HG03103 (cell line): ENCODE measurements around the gene ARHGAP27.

Experiments used
- ATAC-seq: cut with Tn5 transposase; IDR thresholded peaks from one replicate; pipeline ENCODE4 v1.9.1; 2021; ENCODE audit warnings: low read depth; ENCODE audit not compliant: unreplicated experiment

The ARHGAP27 gene

DNA sequence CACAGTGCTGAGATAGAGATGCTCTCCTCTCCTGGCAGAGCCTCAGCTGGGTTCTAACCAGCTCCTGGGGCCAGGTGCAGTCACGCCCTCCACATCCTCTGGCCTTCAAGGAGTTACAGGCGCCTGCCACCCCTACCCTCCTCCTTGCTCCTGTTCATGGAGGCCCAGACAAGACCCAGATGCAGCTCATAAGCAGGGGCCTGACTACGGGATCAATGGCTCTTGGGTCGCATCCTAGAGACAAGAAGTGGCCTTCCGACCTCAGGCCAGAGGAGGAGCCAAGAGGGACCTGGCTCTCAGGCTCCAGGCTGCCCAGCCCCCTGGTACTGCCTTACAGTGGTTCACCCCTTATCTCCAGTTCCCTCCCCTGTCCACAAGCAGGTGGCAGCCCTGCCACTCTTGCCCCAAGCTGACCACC, 23.0 kb downstream of the ARHGAP27 start:
- no peak for ATAC-seq

DNA sequence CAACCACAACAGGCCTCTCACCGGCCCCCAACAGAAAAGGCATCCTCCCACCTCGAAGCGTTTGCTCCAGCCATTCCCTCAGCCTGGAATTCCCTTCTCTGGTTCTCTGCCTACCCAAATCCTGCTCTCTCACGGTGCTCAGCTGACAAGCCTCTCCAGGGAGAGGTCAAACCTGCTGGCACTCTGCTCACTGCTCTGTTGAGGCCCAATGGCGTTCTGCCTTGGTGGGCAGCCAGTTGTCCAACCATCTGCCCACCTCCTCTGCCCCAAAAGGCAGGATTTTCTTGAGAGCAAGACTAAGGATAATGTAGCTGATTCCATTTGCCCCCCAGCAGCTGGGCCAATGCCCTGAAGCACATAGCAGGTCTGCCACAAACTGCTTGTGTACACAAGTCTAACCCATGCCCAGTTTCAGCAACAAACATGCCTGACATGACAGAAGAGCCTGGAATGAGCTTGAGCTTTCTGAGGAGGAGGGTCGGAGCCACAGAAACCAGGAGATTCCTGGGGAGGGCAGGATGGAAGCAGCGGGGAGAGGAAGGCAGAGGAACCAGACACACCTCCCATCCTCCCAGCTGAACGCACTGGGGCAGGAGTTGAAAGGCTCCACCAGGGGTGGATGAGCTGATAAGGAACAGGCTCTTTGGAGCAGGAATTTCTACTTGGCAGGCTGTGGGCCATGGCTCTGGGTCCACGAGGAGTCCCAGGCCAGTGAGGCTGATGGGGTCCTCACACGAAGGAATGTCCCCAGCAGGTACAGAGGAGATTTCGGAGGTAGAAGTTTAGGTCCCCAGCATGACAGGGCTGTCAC, 23.9 kb downstream of the ARHGAP27 start:
- ATAC-seq, result no peak

DNA sequence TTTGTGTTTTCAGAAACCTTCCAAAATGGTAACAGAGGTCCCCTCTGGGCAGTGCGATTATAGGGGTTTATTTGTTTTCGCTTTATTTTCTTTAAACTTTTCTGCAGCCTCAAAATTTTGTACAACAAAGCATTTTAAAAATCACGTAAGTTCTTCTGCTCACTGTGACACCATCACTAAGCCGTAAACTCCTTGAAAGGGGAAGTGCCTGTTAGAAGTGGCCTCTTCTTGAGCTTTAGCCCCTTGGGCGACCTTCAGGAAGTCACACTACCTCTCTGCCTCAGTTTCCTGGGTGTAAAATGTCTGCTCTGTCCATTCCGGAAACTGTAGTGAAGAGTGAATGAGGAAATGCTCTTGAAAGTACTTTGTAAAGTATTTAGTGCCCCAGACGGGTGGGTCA, 26.6 kb downstream of the ARHGAP27 start:
- no peak for ATAC-seq

DNA sequence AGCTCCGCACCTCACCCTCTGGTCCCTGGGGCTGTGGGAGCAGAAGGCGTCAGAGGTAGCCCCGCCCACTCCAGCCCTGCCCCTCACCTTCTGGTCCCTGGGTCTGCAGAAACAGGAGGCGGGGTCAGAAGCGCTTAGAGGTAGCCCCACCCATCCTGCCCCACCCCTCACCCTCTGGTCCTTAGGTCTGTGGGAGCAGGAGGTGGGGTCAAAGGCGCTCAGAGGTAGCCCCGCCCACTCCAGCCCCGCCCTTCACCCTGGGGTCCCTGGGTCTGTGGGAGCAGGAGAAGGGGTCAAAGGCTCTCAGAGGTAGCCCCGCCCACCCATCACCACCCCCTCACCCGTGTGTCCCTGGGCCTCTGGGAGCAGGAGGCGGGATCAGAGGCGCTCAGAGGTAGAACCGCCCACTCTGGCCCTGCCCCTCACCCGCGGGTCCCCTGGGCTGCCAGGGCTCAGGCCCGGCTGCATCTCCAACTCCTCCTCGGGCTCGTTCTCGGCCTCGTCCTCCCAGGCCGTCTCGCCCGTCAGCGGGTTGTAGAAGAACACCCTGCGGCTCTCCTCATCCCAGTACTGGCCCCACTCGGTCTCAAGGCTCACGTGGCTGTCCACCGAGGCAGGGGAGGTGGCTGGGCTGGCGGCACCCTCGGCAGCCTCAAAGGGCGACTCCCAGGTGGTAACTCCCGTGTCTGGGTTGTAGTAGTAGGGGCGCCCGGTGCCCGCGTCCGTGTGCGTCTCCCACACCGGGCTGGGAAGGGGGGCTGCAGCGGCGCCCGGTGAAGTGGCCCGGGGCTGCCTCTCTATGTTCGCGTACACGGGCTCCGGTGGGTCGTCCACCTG, 27.2 kb downstream of the ARHGAP27 start:
- ATAC-seq, result no peak

DNA sequence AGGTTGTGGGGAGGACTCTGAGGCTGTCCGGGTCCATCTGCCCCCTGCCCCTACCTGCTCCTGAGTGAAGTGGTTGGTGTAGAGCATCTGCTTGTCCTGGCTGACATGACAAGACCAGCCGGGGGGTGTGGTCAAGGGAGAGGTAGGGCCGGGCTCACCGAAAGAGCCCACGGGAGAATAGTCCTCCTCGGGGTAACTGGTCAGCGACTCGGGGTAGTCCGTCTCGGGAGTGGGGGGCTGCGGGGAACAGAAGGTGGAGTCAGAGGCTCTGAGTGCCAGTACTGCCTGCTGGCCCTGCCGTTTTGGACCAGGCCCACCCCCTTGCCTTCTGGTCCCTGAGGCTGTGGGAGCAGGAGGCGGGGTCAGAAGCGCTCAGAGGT, 27.8 kb downstream of the ARHGAP27 start:
- ATAC-seq, result no peak

DNA sequence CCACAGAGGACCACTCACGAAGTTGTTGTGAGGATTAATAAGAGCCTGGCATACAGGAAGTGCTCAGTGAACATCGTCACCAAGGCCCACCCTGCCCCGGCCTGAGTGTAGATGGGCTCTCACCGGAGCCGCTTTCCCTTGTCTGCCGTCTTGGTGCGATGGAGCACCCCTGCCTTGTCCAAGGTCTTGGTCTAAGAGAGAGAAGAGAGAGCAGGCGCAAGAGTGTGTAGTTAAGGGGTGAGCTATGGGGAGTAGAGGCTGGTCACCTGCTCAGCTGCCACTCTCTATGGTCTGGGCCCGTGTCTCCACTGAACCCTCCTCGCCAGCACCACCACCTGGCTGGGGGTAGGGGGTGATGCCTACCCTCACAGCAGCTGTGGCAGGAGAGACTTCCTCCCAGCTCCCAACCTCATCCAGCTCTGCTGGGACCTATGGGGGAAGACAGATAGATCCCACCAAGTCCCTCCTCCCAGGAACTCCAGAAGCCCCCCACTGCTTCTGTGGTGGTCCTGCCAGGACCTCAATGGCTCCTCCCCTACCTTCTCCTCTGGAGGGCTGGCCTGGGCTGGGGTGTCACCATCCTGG, 28.7 kb downstream of the ARHGAP27 start:
- ATAC-seq, result no peak

DNA sequence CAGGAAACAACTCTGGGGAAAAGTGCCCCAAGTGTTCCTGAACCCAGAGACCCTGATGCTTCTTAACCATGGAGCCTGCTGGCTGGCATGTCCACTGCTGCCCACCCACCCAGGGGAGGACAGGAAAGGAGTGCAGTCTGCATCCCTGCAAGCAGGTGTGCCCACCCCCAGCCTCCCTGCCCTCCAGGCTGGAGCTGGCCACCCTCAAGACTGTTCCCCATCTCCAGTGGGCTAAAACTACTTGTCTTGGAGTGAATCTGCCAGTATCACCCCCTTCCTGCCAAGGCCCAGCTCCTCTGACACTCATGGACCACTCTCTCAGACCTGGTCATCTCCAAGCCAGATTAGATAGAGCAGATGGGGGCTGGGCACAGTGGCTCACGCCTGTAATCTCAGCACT, 29.8 kb downstream of the ARHGAP27 start:
- ATAC-seq, result no peak

DNA sequence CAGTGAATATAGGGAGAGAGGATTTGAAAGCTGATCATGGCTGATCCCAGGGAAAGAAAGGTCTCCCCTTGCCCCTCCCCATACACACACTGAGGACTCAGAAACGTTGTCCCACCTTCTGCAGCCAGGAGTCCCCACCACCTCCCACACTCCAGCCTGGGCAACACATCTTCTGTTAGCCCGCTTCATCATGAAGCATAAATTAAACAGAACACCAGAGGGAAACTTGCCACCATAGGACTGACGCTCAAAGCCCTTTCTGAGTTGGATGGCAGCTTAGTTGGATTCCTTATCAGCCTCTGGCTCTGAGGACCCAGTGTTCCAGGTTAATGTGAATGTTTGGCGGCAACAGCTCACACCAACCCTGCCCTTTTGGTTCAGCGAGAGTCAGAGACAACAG, 33.9 kb downstream of the ARHGAP27 start:
- ATAC-seq, result no peak

DNA sequence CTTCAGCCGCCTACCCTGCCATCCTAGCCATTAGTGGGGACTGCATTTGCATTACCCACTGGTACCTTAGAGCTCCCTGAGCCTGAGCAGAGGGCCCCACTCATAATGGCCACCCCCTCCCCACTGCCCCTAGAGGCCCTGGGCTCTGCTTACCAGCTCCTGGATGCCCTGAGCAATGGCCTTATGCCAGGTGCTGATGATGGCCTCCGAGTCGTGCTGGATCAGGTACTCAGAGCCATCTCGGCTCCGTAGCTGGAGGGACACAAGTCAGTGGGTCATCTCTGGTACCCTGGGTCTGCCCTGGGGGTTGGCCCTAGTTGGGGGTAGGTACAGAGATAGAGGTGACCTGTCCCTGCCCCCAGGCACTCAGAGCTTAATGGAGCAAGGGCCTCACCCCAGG, 34.9 kb downstream of the ARHGAP27 start:
- no peak for ATAC-seq

DNA sequence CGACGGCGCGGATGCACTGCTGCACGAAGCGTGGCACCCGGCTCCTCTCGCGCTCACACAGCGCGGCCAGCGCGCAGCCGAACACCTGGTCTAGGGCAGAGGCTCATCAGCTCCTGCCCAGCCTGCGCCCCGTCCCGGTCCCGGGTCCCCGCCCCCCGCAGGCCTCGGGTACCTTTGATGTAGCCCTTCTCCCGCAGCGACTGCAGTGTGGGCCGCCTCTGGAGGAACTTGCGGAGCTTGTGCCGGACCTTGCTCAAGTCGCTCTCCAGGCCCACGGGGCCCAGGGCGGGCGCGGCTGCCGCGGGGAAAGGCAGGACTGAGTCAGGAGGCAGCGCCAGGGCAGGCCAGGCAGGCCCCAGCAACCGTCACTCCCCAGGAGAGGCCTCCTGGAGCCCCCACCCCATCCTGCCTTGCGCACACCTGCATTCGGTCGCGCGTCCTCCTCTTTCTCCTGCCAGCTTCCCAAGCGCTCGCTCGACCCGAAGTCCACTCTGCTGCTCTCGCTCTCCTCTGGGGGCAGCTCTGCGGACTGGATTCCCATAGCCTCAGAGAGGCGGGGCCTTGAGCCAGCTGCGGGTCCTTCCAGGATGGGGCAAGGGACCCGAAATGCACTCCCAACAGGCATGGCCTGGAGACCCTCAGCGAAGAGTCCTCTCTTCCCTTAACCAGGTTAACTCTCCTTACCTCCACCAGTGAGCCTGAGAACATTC, 36.0 kb downstream of the ARHGAP27 start:
- no peak for ATAC-seq

DNA sequence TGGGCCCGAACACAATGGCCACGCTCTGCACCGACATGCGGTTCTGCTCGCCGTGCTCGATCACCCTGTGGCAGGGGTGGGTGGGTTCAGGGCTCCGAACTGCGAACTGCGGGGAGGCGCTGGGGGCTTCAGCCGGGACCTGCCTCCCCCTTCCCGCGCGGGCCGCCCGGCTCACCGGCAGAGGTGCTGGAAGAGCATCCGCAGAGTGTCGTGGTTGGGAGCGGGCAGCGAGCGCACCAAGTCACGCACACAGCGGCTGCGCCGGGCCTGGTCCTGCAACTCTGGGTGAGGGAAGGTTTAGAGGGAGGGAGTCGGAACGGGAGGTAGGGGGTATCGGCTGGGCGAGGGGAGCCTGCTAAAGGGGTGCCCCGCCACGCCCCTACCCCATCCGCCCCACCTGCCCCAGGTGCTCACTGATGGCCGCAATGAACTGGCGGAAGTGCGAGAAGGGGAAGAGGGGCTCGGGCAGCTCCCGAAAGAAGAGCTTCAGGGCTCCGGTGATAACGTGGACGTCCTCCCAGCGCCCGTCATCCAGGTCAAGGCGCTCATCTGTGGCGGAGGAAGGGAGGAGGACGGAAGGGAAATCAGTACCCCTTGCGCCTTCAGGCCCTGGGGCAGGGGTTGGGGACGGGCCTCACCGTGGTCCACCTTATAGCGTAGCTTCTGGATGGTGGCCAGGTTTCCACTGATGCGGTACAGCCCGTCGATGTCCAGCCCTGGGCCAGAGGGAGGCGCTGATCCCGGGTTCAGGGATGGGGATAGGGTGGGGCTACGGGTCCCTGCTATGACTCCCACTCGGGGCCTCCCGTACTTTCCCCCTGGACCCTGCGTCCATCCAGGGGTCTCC, 36.9 kb downstream of the ARHGAP27 start:
- ATAC-seq, result no peak

DNA sequence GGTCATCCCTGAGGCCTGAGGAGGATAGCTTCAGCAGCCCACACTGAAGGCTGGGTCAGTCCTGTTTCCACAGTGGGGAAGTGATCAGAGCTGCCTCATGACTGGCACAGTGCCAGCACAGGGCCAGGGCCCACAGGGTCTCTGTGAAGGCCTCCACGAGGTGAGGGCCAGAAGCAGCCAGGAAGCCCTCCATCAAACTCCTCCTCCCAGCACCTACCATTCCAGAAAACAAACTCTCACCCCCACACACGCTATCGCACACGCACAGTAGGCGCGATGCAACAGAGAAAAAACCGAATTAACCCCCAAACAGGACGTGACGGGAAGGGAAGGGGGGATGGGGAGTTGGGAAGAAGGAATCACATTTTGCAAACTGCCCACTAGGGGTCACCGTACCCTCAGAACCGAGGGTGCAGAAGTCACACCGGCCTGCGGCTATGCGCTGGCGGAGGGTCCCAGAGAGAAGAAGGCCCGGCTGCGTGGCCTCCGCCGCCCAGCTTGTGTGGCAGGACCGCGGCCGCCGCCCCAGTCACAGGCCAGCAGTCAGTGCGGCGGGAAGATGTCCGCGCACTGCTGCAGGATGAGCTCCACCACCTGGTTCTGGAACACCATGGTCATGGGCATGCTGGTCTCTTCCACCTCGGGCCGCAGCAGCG, 37.6 kb downstream of the ARHGAP27 start:
- no peak for ATAC-seq

DNA sequence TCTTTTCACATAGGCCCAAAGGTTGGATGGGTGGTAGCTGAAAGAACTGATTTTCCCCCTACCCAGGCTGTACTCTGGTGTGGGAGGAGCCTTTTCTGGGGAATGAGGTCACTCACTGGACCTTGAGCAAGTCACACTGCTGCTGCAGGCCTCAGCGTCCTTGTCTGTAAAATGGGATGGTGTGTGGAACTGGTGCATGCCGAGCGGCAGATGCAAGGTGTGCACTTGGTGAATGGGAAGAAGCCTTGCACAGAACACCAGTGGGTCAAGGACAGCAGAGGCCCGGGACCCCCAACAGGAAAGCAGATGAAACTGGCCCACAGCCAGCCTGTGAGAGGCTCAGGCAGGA, 38.1 kb downstream of the ARHGAP27 start:
- no peak for ATAC-seq

DNA sequence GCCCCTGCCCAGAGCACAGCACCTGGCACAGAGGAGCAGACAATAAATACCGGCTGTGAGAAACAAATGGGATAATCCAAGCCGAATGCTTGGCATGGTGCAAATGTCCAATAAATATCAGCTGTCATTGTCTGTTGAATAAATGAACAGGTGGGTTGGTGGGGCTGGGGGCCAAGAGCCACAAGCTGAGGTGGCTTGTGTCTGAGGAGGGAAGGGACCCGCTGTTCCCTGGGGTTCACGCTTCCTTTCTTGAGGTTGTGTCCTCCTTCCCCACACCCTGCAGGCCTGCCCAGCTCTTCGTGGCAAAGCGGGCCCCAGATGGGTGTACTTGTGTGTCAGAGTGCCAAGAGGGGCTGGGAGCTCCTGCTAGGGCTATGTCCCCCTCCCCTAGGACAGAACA, 38.6 kb downstream of the ARHGAP27 start:
- no peak for ATAC-seq

DNA sequence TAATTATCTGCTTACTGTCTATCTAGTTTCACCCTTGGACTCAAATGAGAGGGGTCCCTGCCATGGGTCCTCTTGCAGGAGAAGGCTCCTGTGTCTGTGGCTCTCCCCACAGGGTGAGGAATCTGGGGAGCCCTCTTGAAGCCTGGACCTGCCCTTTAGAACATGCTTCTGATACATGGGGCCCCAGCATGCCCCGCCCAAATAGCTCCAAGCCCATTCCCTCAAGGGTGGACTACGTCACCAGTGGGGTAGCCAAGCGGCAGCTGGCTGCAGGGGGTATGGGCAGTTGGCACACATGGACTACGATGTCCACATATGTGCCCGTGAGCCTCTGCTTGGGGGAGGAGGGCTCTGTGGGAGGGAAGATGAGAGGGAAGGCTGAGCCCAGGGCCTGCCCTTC, 39.3 kb downstream of the ARHGAP27 start:
- ATAC-seq, result no peak

DNA sequence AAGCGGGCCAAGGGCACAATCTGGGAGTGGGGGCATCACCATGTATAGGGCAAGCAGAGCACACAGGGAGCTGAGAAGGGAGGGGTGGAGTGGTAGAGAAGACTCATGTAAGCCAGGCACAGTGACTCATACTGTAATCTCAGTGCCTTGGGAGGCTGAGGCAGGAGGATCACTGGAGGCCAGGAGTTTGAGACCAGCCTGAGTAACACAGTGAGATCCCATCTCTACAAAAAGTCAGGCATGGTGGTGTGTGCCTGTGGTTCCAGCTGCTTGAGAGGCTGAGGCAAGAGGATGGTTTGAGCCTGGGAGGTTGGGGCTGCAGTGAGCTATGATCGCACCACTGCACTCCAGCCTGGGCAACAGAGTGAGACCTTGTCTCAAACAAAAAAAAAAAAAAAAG, 40.8 kb downstream of the ARHGAP27 start:
- ATAC-seq, result no peak

DNA sequence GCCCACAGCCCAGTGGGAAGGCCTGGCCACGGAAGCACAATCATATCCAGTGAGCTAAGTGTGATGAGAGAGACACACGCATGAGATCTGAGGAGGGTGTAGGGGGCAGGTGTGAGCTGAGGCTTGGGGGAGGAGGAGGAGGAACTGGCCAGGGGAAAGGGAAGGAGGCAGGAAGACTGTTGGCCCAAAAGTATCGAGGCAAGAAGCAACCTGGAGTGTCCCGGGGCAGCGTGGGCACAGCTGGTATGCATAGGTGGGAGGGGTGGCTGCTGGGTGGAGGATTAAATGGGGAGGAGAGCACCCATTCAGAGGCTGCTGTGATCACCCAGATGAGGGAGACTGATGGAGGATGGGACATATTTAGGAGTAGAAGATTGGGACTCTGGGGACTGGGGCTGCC, 41.4 kb downstream of the ARHGAP27 start:
- ATAC-seq, result no peak

DNA sequence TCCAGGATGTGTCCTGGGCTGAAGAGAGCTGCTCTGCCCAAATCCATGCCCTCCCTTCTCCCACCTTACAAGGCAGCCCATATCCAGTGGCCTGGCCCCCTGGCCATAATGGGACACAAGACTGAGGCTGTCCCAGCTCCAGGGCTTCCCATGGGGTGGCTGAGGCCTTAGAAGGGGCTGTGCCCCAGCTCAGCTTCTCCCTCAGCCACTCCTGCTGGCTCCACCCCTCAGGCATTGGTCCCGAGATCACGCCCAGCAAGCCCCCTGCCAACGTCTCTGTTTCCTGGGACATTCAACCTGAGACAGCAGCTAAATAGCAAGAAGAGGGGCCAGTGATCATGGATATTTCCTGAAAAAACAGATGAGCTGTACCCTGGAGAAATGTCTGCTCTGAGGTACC, 43.3 kb downstream of the ARHGAP27 start:
- no peak for ATAC-seq

DNA sequence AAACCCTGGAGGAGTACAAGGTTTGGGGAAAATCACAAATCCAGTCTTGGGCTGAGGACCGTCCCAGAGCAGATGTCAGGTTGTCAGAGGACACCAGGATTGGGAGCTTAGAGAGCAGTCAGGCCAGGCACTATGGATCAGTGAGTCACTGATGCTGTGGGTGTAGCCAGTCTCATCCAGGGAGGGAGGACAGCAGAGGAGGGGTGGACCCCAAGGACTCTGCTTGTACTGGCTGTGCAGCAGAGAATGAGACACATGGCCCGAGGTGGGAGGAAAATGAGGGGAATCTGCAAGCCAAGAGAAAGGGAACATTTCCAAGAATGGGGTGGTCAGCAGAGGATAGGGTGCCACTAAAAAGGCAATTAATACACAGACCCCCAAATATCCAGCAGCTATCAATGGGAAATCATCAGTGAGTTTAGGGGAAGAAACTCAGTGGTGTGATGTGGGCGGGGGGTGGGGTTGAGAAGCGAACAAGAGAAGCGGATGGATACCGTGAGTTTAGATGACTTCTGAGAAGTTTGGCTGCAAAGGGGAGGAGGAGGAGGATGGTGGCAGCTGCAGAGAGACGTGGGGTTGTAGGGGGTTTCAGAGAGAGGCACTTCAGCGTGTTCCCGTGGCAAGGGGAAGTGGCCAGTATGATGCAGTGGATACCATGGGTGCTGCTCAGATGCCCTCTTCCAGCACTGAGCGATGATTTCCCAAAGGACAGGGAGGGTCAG, 43.9 kb downstream of the ARHGAP27 start:
- no peak for ATAC-seq
